MG63 (cell line): Measurements from ENCODE around the gene OR4A5. TPM values are rescaled to one million over a fixed set of nuclear protein-coding genes. Genes with fewer than 3 reads are reported as not detected.
"Not testable (repeated sequence)": the region's sequence is repeated elsewhere in the genome, so short reads cannot be mapped to it uniquely, and the experiment has no call there.

ENCODE experiments used
- DNase-seq: peaks from one replicate; pipeline ENCODE4 v3.0.0-alpha.2; 2020
- H3K27me3 ChIP-seq: fragments of 250-450 bp; sonication (Bioruptor Pico); 2 replicates; pipeline ENCODE4 v1.5.1; 2020; ENCODE audit warnings: mild to moderate bottlenecking, moderate library complexity
- H3K36me3 ChIP-seq: fragments of 250-450 bp; sonication (Bioruptor Pico); 2 replicates; pipeline ENCODE4 v1.5.1; 2020; ENCODE audit warnings: mild to moderate bottlenecking, moderate library complexity
- H3K4me3 ChIP-seq: fragments of 250-450 bp; sonication (Bioruptor Pico); 2 replicates; pipeline ENCODE4 v1.5.1; 2020; ENCODE audit warnings: mild to moderate bottlenecking, moderate library complexity
- H3K9me3 ChIP-seq: fragments of 250-450 bp; sonication (Bioruptor Pico); 2 replicates; pipeline ENCODE4 v1.5.1; 2020; ENCODE audit warnings: mild to moderate bottlenecking, moderate library complexity
- total RNA-seq: library from RNA; depleted of rRNA; stranded (reverse); fragments of >200 nt; shearing (Covaris generic); gene quantifications from 2 replicates; pipeline ENCODE4 v1.2.3, GENCODE V29; 2014; ENCODE audit warnings: low replicate concordance; rRNA removed

The OR4A5 gene
- total RNA-seq: not detected in 2 replicates

- not testable (repeated sequence) for H3K9me3 ChIP-seq, DNase-seq, H3K4me3 ChIP-seq, H3K36me3 ChIP-seq, H3K27me3 ChIP-seq
Measured at GRCh38 chr11:54706532-54706931, at the start of gene OR4A5. OR4A5 (plus strand) TSS chr11:54706832; CDS start chr11:54706885, 53 bp downstream.

GRCh38 chr11:54720094-54720493 is 13.5 kb downstream of the OR4A5 start:
- H3K9me3 ChIP-seq: not testable (repeated sequence)

More at GRCh38 chr11:54720094-54720493, 13.5 kb downstream of the OR4A5 start:
- not testable (repeated sequence) for H3K4me3 ChIP-seq, H3K27me3 ChIP-seq, DNase-seq, H3K36me3 ChIP-seq

Other genes starting within 250 kb of the OR4A5 start
- not detected in 2 replicates for gene OR4C46, start 102.8 kb upstream of the OR4A5 start, total RNA-seq